Tibial nerve (tissue), 4 donors: ENCODE data around the gene GALNT1. TPM values are rescaled to one million over a fixed set of nuclear protein-coding genes. Genes with fewer than 3 reads are reported as not detected.

Experiments
- DNase-seq, 2 donors: peaks; one replicate each; pipeline ENCODE4 v3.0.0-alpha.2; 2019; ENCODE audit warnings: low spot score in 2 of 2
- H3K27ac ChIP-seq, 4 donors: fragments of 200-600 bp; sonication (generic) in 3 of 4; one replicate each; pipeline ENCODE4 v1.5.1; 2017 to 2019; ENCODE audit warnings: mild to moderate bottlenecking in 1 of 4
- H3K27me3 ChIP-seq, 2 donors: fragments of 200-600 bp; sonication (generic) in 1 of 2; one replicate each; pipeline versions ENCODE4 v1.5.1 to v1.6.0; 2017 to 2019
- H3K36me3 ChIP-seq, 3 donors: fragments of 200-600 bp; sonication (generic); one replicate each; pipeline ENCODE4 v1.5.1; 2018 to 2019
- H3K4me1 ChIP-seq, 4 donors: fragments of 200-600 bp; sonication (generic) in 3 of 4; one replicate each; pipeline ENCODE4 v1.5.1; 2017 to 2019
- H3K4me3 ChIP-seq, 4 donors: fragments of 200-600 bp; sonication (generic) in 3 of 4; one replicate each; pipeline ENCODE4 v1.5.1; 2017 to 2019; ENCODE audit warnings: mild to moderate bottlenecking in 1 of 4, moderate library complexity in 1 of 4
- H3K9me3 ChIP-seq, 4 donors: fragments of 200-600 bp; sonication (generic) in 3 of 4; one replicate each; pipeline ENCODE4 v1.5.1; 2017 to 2019
- EP300 ChIP-seq, 2 donors: sonication (generic); formaldehyde crosslinking; IDR thresholded peaks; one replicate each; pipeline ENCODE4 v1.6.1; 2017; ENCODE audit warnings: antibody characterized with exemption in 2 of 2, mild to moderate bottlenecking in 1 of 2
- POLR2A ChIP-seq, 2 donors: fragments of 450-650 bp; IDR thresholded peaks; one replicate each; pipeline ENCODE4 v1.6.1; 2017; ENCODE audit warnings: antibody characterized with exemption in 2 of 2, mild to moderate bottlenecking in 2 of 2, moderate library complexity in 2 of 2
- WGBS, 2 donors: methylation state at CpG; one replicate each; pipeline ENCODE4 v1.1.5; 2018; 5-methylcytosine and 5-hydroxymethylcytosine counted together
- total RNA-seq, 4 donors: library from RNA; depleted of rRNA; stranded (reverse); fragments of >200 nt; gene quantifications; one replicate each; pipeline ENCODE4 v1.1.0, GENCODE V29; 2016
- TF ChIP-seq, protein P1 (sequence below), 5 experiments: fragments of 200-600 bp in 3 of 5; fragments of 450-650 bp in 2 of 5; sonication (generic) in 3 of 5; IDR thresholded peaks; one replicate each; pipeline ENCODE4 v1.5.1; 2016 to 2019; ENCODE audit warnings: antibody characterized with exemption in 5 of 5, mild to moderate bottlenecking in 3 of 5, moderate library complexity in 2 of 5

The GALNT1 gene
- total RNA-seq, 4 donors from 2014 or later, result 24.3 to 37.5 (median 27.0) TPM

DNA sequence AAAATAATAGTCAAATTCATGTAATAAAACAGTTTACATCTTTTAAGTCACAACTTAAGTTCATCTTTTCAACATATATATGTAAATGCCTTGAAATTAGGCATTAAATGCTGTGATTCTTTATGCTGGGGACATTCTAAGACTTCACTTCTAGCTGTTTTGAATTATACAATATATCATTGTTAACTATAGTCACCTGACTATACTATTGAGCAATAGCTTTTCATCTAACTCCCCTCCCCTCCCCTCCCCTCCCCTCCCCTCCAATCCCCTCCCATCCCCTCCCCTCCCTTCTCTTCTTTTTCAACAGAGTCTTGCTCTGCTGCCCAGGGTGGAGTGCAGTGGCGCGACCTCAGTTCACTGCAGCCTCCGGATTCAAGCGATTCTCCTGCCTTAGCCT lies 16.2 kb downstream of the GALNT1 start:
- H3K9me3 ChIP-seq, result peaks cover 0 to 33% (median 11%) of the 10 kb centered on the region in 4 donors
- 91 to 98% methylated on average over 4 of the region's 4 CpGs for WGBS, 2 donors

DNA sequence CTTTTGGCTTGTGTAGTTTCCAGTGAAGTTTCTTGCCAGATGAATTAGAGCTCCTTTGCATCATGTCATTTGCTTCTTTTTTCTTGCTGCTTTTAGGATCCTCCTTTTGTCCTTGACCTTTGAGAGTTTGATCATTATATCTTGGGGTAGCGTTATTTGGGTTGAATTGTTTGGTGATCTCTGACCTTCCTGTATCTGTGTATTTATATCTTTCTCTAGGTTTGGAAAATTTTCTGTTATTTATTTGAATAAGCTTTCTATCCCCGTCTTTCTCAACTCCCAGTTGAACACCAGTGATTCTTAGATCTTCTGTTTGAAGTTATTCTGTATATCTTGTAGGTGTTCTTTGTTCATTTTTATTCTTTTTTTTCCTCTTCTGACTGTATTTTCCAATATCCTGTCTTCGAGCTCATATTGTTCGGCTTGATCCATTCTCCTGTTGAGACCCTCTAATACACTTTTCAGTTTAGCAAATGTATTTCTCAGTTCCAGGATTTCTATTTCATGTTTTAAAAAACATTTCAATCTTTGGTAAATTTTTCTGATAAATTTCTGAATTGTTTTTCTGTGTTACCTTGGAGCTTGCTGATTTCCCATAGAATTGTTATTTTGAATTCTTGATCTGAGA lies 20.8 kb downstream of the GALNT1 start:
- Histone ChIP-seq H3K4me3 (no peak overlapping the region), H3K9me3 (peaks cover 0 to 44% (median 13%) of the 10 kb centered on the region in 4 donors), H3K27ac (no peak overlapping the region), H3K4me1 (peaks cover 0 to 8% (median 0%) of the 10 kb centered on the region in 4 donors), H3K27me3 (no peaks in the 10 kb centered on the region), H3K36me3 (peaks cover 0 to 13% (median 0%) of the 10 kb centered on the region in 3 donors)
- TF ChIP-seq EP300 (IDR thresholded peaks at IDR 0.05) (no peak), POLR2A (IDR thresholded peaks at IDR 0.05) (no peak)
- TF ChIP-seq, protein P1, sequence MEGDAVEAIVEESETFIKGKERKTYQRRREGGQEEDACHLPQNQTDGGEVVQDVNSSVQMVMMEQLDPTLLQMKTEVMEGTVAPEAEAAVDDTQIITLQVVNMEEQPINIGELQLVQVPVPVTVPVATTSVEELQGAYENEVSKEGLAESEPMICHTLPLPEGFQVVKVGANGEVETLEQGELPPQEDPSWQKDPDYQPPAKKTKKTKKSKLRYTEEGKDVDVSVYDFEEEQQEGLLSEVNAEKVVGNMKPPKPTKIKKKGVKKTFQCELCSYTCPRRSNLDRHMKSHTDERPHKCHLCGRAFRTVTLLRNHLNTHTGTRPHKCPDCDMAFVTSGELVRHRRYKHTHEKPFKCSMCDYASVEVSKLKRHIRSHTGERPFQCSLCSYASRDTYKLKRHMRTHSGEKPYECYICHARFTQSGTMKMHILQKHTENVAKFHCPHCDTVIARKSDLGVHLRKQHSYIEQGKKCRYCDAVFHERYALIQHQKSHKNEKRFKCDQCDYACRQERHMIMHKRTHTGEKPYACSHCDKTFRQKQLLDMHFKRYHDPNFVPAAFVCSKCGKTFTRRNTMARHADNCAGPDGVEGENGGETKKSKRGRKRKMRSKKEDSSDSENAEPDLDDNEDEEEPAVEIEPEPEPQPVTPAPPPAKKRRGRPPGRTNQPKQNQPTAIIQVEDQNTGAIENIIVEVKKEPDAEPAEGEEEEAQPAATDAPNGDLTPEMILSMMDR (IDR thresholded peaks at IDR 0.05), result no peak
- 83 to 95% methylated on average over 4 of the region's 4 CpGs for WGBS, 2 donors
- DNase-seq, result no peak

More for the DNA sequence above, 16.2 kb downstream of the GALNT1 start:
- H3K27me3 ChIP-seq, result no peaks in the 10 kb centered on the region
- no peak for TF ChIP-seq EP300 (IDR thresholded peaks at IDR 0.05)
- TF ChIP-seq, protein P1 (IDR thresholded peaks at IDR 0.05), result no peak
- TF ChIP-seq POLR2A (IDR thresholded peaks at IDR 0.05), result no peak
- peaks cover 0 to 13% (median 0%) of the 10 kb centered on the region in 3 donors for H3K36me3 ChIP-seq
- peaks cover 0 to 3% (median 0%) of the 10 kb centered on the region in 4 donors for H3K4me1 ChIP-seq
- no peak overlapping the region for H3K27ac ChIP-seq
- DNase-seq, result no peak
- H3K4me3 ChIP-seq, result no peak overlapping the region

DNA sequence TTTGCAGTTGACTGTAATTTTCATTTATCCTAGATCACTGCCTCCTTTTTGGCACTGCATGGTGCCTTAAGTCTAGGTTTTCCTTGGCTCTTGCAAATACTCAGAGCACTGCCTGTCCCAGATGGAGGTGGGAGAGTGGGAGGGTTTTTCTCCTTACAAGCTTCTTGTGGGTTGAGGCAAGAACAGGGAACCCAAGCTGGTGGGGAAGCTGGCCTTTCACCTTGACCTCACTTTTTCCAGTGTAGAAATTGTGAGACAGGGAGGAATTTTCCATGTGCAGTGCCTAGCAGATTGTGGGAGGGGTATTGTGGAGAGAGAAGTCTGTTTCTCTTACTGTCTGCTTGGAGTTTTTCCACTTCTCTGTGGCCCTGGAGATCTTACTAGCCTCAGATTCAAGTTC lies 21.5 kb downstream of the GALNT1 start:
- Histone ChIP-seq H3K27ac (no peak overlapping the region), H3K4me3 (no peak overlapping the region), H3K4me1 (peaks cover 0 to 8% (median 0%) of the 10 kb centered on the region in 4 donors), H3K9me3 (peaks cover 0 to 44% (median 13%) of the 10 kb centered on the region in 4 donors), H3K27me3 (no peaks in the 10 kb centered on the region), H3K36me3 (peaks cover 0 to 12% (median 0%) of the 10 kb centered on the region in 3 donors)
- no peak for TF ChIP-seq POLR2A (IDR thresholded peaks at IDR 0.05)
- TF ChIP-seq, protein P1 (IDR thresholded peaks at IDR 0.05), result no peak
- TF ChIP-seq EP300 (IDR thresholded peaks at IDR 0.05), result no peak
- no peak for DNase-seq

DNA sequence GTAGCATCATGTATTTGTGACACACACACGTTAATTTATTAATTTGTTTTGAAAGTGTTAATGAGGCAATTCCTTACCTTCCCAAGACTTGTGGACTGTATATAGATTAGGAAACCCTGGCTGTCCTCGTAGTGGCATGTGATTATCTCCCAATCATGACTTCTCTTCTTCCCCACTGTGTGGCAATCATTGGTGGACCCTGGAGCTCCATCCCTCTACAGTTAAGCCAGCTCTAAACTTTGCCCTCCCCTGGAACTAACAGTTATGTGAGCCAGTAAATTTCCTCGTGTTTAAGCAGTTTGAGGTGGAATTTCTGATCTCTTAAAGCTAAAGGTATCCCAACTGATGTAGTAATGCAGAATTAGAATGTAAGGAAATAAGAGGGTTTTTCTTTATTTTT lies 22.0 kb downstream of the GALNT1 start:
- peaks cover 0 to 44% (median 13%) of the 10 kb centered on the region in 4 donors for H3K9me3 ChIP-seq
- no peak for DNase-seq
- WGBS, 2 donors, result 95% methylated on average over 3 of the region's 3 CpGs
- H3K4me3 ChIP-seq, result no peak overlapping the region
- peaks cover 0 to 8% (median 3%) of the 10 kb centered on the region in 4 donors for H3K4me1 ChIP-seq
- H3K27me3 ChIP-seq, result no peaks in the 10 kb centered on the region
- TF ChIP-seq, protein P1 (IDR thresholded peaks at IDR 0.05), result no peak
- TF ChIP-seq POLR2A (IDR thresholded peaks at IDR 0.05) (no peak), EP300 (IDR thresholded peaks at IDR 0.05) (no peak)
- H3K36me3 ChIP-seq, result peaks cover 0 to 8% (median 0%) of the 10 kb centered on the region in 3 donors
- H3K27ac ChIP-seq, result no peak overlapping the region

DNA sequence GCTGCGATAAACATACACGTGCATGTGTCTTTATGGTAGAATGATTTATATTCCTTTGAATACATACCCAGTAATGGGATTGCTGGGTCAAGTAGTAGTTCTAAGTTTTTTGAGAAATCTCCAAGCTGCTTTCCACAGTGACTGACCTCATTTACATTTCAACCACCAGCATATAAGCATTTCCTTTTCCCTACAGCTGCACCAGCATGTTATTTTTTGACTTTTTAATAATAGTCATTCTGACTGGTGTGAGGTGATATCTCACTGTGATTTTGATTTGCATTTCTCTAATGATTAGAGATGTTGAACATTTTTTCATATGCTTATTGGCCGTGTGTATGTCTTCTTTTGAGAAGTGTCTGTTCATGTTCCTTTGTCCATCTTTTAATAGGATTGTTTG lies 22.8 kb downstream of the GALNT1 start:
- 96% methylated on average over 3 of the region's 3 CpGs for WGBS, 2 donors
- no peak for DNase-seq
- H3K27me3 ChIP-seq, result no peaks in the 10 kb centered on the region
- TF ChIP-seq, protein P1 (IDR thresholded peaks at IDR 0.05), result no peak
- TF ChIP-seq POLR2A (IDR thresholded peaks at IDR 0.05), result no peak
- no peak for TF ChIP-seq EP300 (IDR thresholded peaks at IDR 0.05)
- no peak overlapping the region for H3K27ac ChIP-seq
- peaks cover 0 to 43% (median 13%) of the 10 kb centered on the region in 4 donors for H3K9me3 ChIP-seq
- H3K4me3 ChIP-seq, result no peak overlapping the region
- peaks cover 0 to 10% (median 3%) of the 10 kb centered on the region in 4 donors for H3K4me1 ChIP-seq
- peaks cover 0 to under 1% (median 0%) of the 10 kb centered on the region in 3 donors for H3K36me3 ChIP-seq
